HepG2 (cell line): ENCODE data around the gene SYNGR2. TPM values are rescaled to one million over a fixed set of nuclear protein-coding genes. Genes with fewer than 3 reads are reported as not detected.
A peak's percentile ranks its signal among the peaks of the same experiment; 100 is the strongest.

Experiments used
- ARNT2 ChIP-seq: sonication (generic); formaldehyde crosslinking; IDR thresholded peaks from 2 replicates; pipeline ENCODE4 v1.8.0; 2022; ENCODE audit warnings: mild to moderate bottlenecking, low read depth, missing genetic modification reagents, moderate library complexity
- ATM ChIP-seq: fragments of 450-650 bp; IDR thresholded peaks from 2 replicates; pipeline ENCODE4 v1.7.1; 2017; ENCODE audit warnings: mild to moderate bottlenecking, borderline replicate concordance
- CBX1 ChIP-seq: IDR thresholded peaks from one replicate; pipeline ENCODE4 v1.6.1; 2016; ENCODE audit warnings: antibody characterized with exemption, low read depth
- CEBPB ChIP-seq: IDR thresholded peaks from 2 replicates; pipeline ENCODE4 v1.6.1; 2011; ENCODE audit warnings: low read depth, low read length, improper control_type of control experiment, borderline replicate concordance
- FIP1L1 ChIP-seq: fragments of 200-400 bp; formaldehyde crosslinking; IDR thresholded peaks from 2 replicates; pipeline ENCODE4 v1.6.1; 2018; ENCODE audit warnings: low read depth, mild to moderate bottlenecking, low read length, moderate library complexity, borderline replicate concordance; ENCODE audit not compliant: insufficient read depth
- MXI1 ChIP-seq: IDR thresholded peaks from 3 replicates; pipeline ENCODE4 v1.6.1; 2012; ENCODE audit warnings: low read depth, low read length, inconsistent platforms, borderline replicate concordance
- MYC ChIP-seq: sonication (generic); formaldehyde crosslinking; IDR thresholded peaks from 2 replicates; pipeline ENCODE4 v1.9.0; 2021; ENCODE audit warnings: missing genetic modification reagents, borderline replicate concordance
- PAX8 ChIP-seq: sonication (generic); formaldehyde crosslinking; IDR thresholded peaks from 2 replicates; pipeline ENCODE4 v1.8.0; 2022; ENCODE audit warnings: mild to moderate bottlenecking, missing genetic modification reagents, borderline replicate concordance
- SNAI1 ChIP-seq: sonication (generic); formaldehyde crosslinking; IDR thresholded peaks from 2 replicates; pipeline ENCODE4 v1.5.0; 2020; ENCODE audit warnings: mild to moderate bottlenecking, missing genetic modification reagents, borderline replicate concordance
- TCF12 ChIP-seq, 2 experiments: fragments of 450-650 bp in 1 of 2; sonication (generic) in 1 of 2; formaldehyde crosslinking in 1 of 2; IDR thresholded peaks; 2 replicates each; pipeline versions ENCODE4 v1.6.1 to v1.8.0; 2017 to 2022; ENCODE audit warnings: antibody characterized with exemption in 1 of 2, mild to moderate bottlenecking in 1 of 2, missing genetic modification reagents in 1 of 2, moderate library complexity in 1 of 2
- THAP11 ChIP-seq: IDR thresholded peaks from 2 replicates; pipeline ENCODE4 v1.6.1; 2016; ENCODE audit warnings: missing biosample characterization, missing genetic modification reagents
- THAP8 ChIP-seq: sonication (generic); formaldehyde crosslinking; IDR thresholded peaks from 2 replicates; pipeline ENCODE4 v1.5.1; 2020; ENCODE audit warnings: missing genetic modification reagents, mild to moderate bottlenecking, borderline replicate concordance
- U2AF1 ChIP-seq: fragments of 200-400 bp; formaldehyde crosslinking; optimal IDR thresholded peaks from 2 replicates; pipeline ENCODE3; 2017; ENCODE audit warnings: mild to moderate bottlenecking, low read depth, low read length
- ZFY ChIP-seq: sonication (generic); formaldehyde crosslinking; IDR thresholded peaks from 2 replicates; pipeline ENCODE4 v1.4.0; 2020; ENCODE audit warnings: missing genetic modification reagents
- ZNF12 ChIP-seq: sonication (generic); formaldehyde crosslinking; IDR thresholded peaks from 2 replicates; pipeline ENCODE4 v1.5.0; 2020; ENCODE audit warnings: missing genetic modification reagents
- ZNF207 ChIP-seq: fragments of 450-650 bp; IDR thresholded peaks from 2 replicates; pipeline ENCODE4 v1.6.1; 2016; ENCODE audit warnings: antibody characterized with exemption, borderline replicate concordance
- ZNF264 ChIP-seq: sonication (generic); formaldehyde crosslinking; IDR thresholded peaks from 2 replicates; pipeline ENCODE4 v1.4.0; 2020; ENCODE audit warnings: missing genetic modification reagents
- ZNF350 ChIP-seq: sonication (generic); formaldehyde crosslinking; IDR thresholded peaks from 2 replicates; pipeline ENCODE4 v1.4.0; 2020; ENCODE audit warnings: mild to moderate bottlenecking, low read depth, missing genetic modification reagents, borderline replicate concordance
- ZNF569 ChIP-seq: sonication (generic); formaldehyde crosslinking; IDR thresholded peaks from 2 replicates; pipeline ENCODE4 v1.5.0; 2020; ENCODE audit warnings: mild to moderate bottlenecking, missing genetic modification reagents, moderate library complexity, borderline replicate concordance
- ZNF709 ChIP-seq: sonication (generic); formaldehyde crosslinking; IDR thresholded peaks from 2 replicates; pipeline ENCODE4 v1.5.0; 2020; ENCODE audit warnings: mild to moderate bottlenecking, missing genetic modification reagents
- ZNF775 ChIP-seq: sonication (generic); formaldehyde crosslinking; IDR thresholded peaks from 2 replicates; pipeline ENCODE4 v1.4.0; 2020; ENCODE audit warnings: missing genetic modification reagents, mild to moderate bottlenecking, moderate library complexity, borderline replicate concordance
- ZSCAN22 ChIP-seq: sonication (generic); formaldehyde crosslinking; IDR thresholded peaks from 2 replicates; pipeline ENCODE4 v1.4.0; 2020; ENCODE audit warnings: mild to moderate bottlenecking, missing genetic modification reagents
- polyA plus RNA-seq, 8 experiments: library from polyadenylated mRNA; depleted of rRNA in 3 of 8; stranded (reverse) in 7 of 8; unstranded in 1 of 8; fragments of >200 nt; fragmentation: Illumina TruSeq in 4 of 8; extraction: Trizol in 4 of 8; gene quantifications; 2 replicates each; pipeline versions ENCODE4 v1.2.1 to v1.2.3, GENCODE V29; 2011 to 2016; ENCODE audit warnings: low read depth in 4 of 8, missing spikeins in 1 of 8, mixed read lengths in 1 of 8; ENCODE audit not compliant: insufficient read depth in 1 of 8
- total RNA-seq, 5 experiments: library from RNA; depleted of rRNA; stranded (reverse); fragments of >200 nt; fragmentation: Illumina TruSeq; extraction: Trizol; gene quantifications; 2 replicates each; pipeline ENCODE4 v1.2.3, GENCODE V29; 2016; ENCODE audit warnings: low read depth in 1 of 5
- TF ChIP-seq, protein P1 (sequence below): IDR thresholded peaks from 2 replicates; pipeline ENCODE4 v1.6.1; 2018; ENCODE audit warnings: missing genetic modification reagents, mild to moderate bottlenecking, missing compliant biosample characterization
- TF ChIP-seq, protein P2 (sequence below): sonication (generic); formaldehyde crosslinking; conservative IDR thresholded peaks from 2 replicates; pipeline ENCODE4 v1.8.0; 2022; ENCODE audit warnings: missing genetic modification reagents

SYNGR2 gene
- total and polyA plus RNA-seq, 2 of the 13 experiments (the other 11 are each of a cell fraction or from before 2014, with no cell fraction given), result 46.7 to 170 TPM

GRCh38 chr17:78140169-78141051, 28.0 kb upstream of the SYNGR2 start (continued):
- no peak for TF ChIP-seq CEBPB
- TF ChIP-seq ZNF569 (CRISPR knock-in tag), result no peak
- TF ChIP-seq ARNT2, result peak; percentile 62; the same call in 1 of the 2 replicates
- no peak for TF ChIP-seq ZNF709 (CRISPR knock-in tag)
- TF ChIP-seq ATM, result no peak
- TF ChIP-seq THAP8 (CRISPR knock-in tag), result peak; percentile 45; the same call in 1 of the 2 replicates
- TF ChIP-seq SNAI1 (CRISPR knock-in tag), result no peak
- no peak for TF ChIP-seq PAX8
- TF ChIP-seq ZSCAN22 (CRISPR knock-in tag), result no peak
- 0 out of 2 replicates have a peak, but pooled peaks have one; percentile 40 for TF ChIP-seq THAP11 (CRISPR knock-in tag)
- TF ChIP-seq, protein P1, sequence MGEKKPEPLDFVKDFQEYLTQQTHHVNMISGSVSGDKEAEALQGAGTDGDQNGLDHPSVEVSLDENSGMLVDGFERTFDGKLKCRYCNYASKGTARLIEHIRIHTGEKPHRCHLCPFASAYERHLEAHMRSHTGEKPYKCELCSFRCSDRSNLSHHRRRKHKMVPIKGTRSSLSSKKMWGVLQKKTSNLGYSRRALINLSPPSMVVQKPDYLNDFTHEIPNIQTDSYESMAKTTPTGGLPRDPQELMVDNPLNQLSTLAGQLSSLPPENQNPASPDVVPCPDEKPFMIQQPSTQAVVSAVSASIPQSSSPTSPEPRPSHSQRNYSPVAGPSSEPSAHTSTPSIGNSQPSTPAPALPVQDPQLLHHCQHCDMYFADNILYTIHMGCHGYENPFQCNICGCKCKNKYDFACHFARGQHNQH (CRISPR knock-in tag), result no peak
- TF ChIP-seq MXI1, result peak; percentile 81; the same call in 1 of the 3 replicates
- TF ChIP-seq, protein P2, sequence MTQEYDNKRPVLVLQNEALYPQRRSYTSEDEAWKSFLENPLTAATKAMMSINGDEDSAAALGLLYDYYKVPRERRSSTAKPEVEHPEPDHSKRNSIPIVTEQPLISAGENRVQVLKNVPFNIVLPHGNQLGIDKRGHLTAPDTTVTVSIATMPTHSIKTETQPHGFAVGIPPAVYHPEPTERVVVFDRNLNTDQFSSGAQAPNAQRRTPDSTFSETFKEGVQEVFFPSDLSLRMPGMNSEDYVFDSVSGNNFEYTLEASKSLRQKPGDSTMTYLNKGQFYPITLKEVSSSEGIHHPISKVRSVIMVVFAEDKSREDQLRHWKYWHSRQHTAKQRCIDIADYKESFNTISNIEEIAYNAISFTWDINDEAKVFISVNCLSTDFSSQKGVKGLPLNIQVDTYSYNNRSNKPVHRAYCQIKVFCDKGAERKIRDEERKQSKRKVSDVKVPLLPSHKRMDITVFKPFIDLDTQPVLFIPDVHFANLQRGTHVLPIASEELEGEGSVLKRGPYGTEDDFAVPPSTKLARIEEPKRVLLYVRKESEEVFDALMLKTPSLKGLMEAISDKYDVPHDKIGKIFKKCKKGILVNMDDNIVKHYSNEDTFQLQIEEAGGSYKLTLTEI (CRISPR knock-in tag), result no peak
- no peak for TF ChIP-seq CBX1
- TF ChIP-seq U2AF1, result no peak
- peak; percentile 80 for TF ChIP-seq ZNF350
- no peak for TF ChIP-seq ZNF264 (CRISPR knock-in tag)
- no peak for TF ChIP-seq FIP1L1
- peak; percentile 40; the same call in 1 of the 2 replicates for TF ChIP-seq MYC
- no peak for TF ChIP-seq ZNF207
- peak; percentile 58; the same call in 1 of the 2 replicates for TF ChIP-seq ZFY
- TF ChIP-seq TCF12 (IDR thresholded peaks at IDR 0.05), result no peak
- no peak for TF ChIP-seq TCF12 (CRISPR knock-in tag; IDR thresholded peaks at IDR 0.05)
- no peak for TF ChIP-seq ZNF775 (CRISPR knock-in tag)
- TF ChIP-seq ZNF12 (CRISPR knock-in tag), result no peak
